NB4 (cell line): ENCODE data around the gene PDE1A.

ENCODE experiments used
- DNase-seq: peaks from one replicate; pipeline ENCODE4 v3.0.0; 2010; ENCODE audit warnings: low read depth
- H3K4me3 ChIP-seq: one replicate; pipeline ENCODE4 v1.5.1; 2011; ENCODE audit warnings: mild to moderate bottlenecking, low read depth, low read length, moderate library complexity
- MYC ChIP-seq: IDR thresholded peaks from 2 replicates; pipeline ENCODE4 v1.6.1; 2011; ENCODE audit warnings: low read depth, low read length
- POLR2A ChIP-seq: IDR thresholded peaks from 2 replicates; pipeline ENCODE4 v1.6.1; 2011; ENCODE audit warnings: mild to moderate bottlenecking; ENCODE audit not compliant: insufficient read length; ENCODE audit errors: extremely low read depth
- TF ChIP-seq, protein P1 (sequence below): IDR thresholded peaks from 2 replicates; pipeline ENCODE4 v1.6.1; 2011; ENCODE audit warnings: low read depth, low read length
- TF ChIP-seq, protein P2 (sequence below): IDR thresholded peaks from one replicate; pipeline ENCODE4 v1.5.1; 2012; ENCODE audit warnings: low read depth, low read length

PDE1A gene

DNA sequence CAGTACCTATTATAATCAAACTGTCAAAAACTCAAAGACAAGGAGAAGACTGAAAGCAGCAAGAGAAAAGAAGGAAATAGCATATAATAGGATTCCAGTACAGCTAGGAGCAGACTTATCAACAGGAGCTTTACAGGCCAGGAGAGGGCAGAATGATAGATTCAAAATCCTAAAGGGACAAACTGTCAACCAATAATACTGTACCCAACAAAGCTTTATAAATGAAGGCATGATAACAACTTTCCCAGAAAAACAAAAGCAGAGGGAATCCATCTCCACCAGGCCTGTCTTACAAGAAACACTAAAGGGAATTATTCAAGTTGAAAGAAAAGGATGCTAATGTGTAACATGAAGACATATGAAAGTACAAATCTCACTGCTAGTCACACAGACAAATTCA, 42.0 kb downstream of the PDE1A start:
- DNase-seq = no peak
- no peak overlapping the region for H3K4me3 ChIP-seq

DNA sequence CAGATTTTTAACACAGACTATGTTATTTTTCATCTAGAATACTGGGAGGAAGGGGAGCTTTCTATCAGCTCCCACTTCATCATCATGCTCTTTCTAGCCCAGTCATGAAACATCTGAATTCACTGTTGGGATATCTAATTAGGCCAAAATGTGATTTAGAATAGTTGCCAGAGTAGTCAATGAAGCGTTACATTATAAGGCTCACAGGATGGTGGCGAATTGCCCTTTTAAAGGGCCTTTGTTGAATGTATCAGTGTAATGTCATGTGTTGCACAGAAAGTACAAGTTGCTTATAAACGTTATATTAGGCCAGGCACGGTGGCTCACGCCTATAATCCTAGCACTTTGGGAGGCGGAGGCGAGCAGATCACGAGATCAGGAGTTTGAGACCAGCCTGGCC, 45.6 kb downstream of the PDE1A start:
- no peak for DNase-seq
- no peak overlapping the region for H3K4me3 ChIP-seq
- TF ChIP-seq, protein P1, sequence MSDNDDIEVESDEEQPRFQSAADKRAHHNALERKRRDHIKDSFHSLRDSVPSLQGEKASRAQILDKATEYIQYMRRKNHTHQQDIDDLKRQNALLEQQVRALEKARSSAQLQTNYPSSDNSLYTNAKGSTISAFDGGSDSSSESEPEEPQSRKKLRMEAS = no peak
- TF ChIP-seq POLR2A (no peak), MYC (no peak)
- TF ChIP-seq, protein P2, sequence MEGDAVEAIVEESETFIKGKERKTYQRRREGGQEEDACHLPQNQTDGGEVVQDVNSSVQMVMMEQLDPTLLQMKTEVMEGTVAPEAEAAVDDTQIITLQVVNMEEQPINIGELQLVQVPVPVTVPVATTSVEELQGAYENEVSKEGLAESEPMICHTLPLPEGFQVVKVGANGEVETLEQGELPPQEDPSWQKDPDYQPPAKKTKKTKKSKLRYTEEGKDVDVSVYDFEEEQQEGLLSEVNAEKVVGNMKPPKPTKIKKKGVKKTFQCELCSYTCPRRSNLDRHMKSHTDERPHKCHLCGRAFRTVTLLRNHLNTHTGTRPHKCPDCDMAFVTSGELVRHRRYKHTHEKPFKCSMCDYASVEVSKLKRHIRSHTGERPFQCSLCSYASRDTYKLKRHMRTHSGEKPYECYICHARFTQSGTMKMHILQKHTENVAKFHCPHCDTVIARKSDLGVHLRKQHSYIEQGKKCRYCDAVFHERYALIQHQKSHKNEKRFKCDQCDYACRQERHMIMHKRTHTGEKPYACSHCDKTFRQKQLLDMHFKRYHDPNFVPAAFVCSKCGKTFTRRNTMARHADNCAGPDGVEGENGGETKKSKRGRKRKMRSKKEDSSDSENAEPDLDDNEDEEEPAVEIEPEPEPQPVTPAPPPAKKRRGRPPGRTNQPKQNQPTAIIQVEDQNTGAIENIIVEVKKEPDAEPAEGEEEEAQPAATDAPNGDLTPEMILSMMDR = no peak

More for the DNA sequence above, 42.0 kb downstream of the PDE1A start:
- TF ChIP-seq MYC = no peak

DNA sequence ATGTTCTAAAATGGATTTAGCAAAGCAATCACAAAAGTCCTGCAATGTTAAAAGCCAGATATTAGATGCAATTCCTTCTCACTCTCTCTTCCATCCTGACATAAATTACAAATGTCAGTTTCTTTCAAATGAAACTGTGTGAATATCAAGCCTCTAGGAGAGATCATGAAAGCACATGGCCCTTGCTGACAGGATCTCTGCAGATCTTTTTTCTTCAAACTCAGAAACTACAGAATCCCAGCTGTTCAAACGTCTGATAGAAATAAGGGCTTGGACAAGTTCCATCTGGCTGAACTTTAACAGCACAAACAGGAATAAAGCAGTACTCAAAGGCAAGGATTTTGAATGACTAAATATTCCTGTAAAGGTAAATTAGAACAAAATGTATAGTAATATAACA, 47.6 kb downstream of the PDE1A start:
- no peak overlapping the region for H3K4me3 ChIP-seq
- DNase-seq = no peak
- TF ChIP-seq POLR2A (no peak), MYC (no peak)
- TF ChIP-seq, protein P2 = no peak
- TF ChIP-seq, protein P1 = no peak

DNA sequence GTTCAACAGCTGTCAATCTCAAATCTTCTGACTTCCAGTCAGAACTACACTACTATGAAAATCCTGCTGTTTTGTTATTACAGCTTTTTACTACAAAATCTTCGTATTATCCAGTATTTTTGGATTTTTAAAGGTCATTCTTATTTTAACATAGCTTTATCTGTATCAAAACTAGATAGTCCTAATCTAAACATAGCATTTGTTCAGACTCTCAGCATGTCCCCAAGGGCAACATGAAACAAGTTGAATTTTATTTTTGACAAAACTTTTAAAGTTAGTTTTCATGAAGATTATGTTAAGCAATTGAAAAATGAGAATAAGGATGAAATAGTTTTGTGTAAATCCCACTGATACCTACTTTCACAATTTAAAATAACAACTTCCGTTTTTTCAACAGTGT, 48.1 kb downstream of the PDE1A start:
- DNase-seq = no peak
- no peak overlapping the region for H3K4me3 ChIP-seq
- TF ChIP-seq MYC = no peak
- TF ChIP-seq POLR2A = no peak
- TF ChIP-seq, protein P2 = no peak
- TF ChIP-seq, protein P1 = no peak

DNA sequence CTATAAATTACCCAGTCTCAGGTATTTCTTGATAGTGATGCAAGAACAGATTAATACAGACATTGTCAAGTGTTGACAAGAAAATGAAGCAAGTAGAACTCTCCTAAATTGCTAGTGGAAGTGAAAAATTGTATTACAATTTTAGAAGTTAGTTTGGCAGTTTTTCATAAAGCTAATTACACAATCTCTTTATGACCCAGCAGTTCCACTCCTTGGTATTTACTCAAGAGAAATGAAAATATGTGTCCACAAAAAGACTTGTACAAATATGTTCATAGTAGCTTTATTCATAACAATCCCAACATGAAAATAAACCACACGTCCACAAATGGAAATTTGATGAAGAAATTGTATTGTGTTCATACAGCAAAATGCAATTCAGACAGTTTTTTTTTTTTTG, 49.4 kb downstream of the PDE1A start:
- DNase-seq = no peak
- H3K4me3 ChIP-seq = no peak overlapping the region
- no peak for TF ChIP-seq POLR2A
- TF ChIP-seq, protein P1 = no peak
- TF ChIP-seq, protein P2 = no peak
- TF ChIP-seq MYC = no peak

DNA sequence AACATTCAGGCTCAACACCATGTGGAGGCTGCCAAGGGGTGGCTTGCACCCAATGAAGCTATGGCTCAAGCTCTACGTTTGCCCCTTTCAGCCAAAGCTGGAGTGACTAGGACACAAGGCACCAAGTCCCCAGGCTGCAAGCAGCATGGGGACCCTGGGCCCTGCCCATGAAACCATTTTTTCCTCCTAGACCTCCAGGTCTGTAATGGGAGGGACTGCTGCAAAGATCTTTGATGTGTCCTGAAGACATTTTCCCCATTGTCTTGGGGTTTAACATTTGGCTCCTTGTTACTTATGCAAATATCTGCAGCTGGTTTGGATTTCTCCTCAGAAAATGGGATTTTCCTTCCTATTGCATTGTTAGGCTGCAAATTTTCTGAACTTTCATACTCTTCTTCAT, 51.0 kb downstream of the PDE1A start:
- TF ChIP-seq, protein P2 = no peak
- TF ChIP-seq, protein P1 = no peak
- TF ChIP-seq POLR2A (no peak), MYC (no peak)
- DNase-seq = no peak
- no peak overlapping the region for H3K4me3 ChIP-seq
